Subcutaneous abdominal adipose tissue (tissue), 5 donors: ENCODE results near the gene PRIMA1.

Experiments
- H3K27ac ChIP-seq: one replicate; pipeline ENCODE4 v1.7.0; 2013; ENCODE audit warnings: low read depth, mild to moderate bottlenecking, inconsistent platforms, low read length, moderate library complexity
- H3K27me3 ChIP-seq, 5 donors: one replicate each; pipeline ENCODE4 v1.7.0; 2013; ENCODE audit warnings: low read length in 5 of 5, inconsistent platforms in 1 of 5; ENCODE audit not compliant: control insufficient read depth in 5 of 5, insufficient read depth in 4 of 5
- H3K36me3 ChIP-seq, 5 donors: one replicate each; pipeline ENCODE4 v1.7.0; 2013; ENCODE audit warnings: low read length in 5 of 5; ENCODE audit not compliant: control insufficient read depth in 5 of 5, insufficient read depth in 5 of 5
- H3K4me1 ChIP-seq, 5 donors: one replicate each; pipeline ENCODE4 v1.7.0; 2013; ENCODE audit warnings: low read length in 5 of 5, mild to moderate bottlenecking in 3 of 5, moderate library complexity in 1 of 5; ENCODE audit not compliant: control insufficient read depth in 5 of 5, insufficient read depth in 5 of 5
- H3K4me3 ChIP-seq, 5 donors: one replicate each; pipeline ENCODE4 v1.7.0; 2013; ENCODE audit warnings: low read length in 5 of 5, low read depth in 1 of 5
- H3K9ac ChIP-seq, 5 donors: one replicate each; pipeline ENCODE4 v1.7.0; 2013; ENCODE audit warnings: low read length in 5 of 5, mild to moderate bottlenecking in 4 of 5, moderate library complexity in 3 of 5
- H3K9me3 ChIP-seq, 5 donors: one replicate each; pipeline ENCODE4 v1.7.0; 2013; ENCODE audit warnings: low read length in 5 of 5; ENCODE audit not compliant: control insufficient read depth in 5 of 5
- donor health status: healthy.
- donor health status: healthy.
- donor health status: healthy.
- donor health status: healthy.
- donor health status: healthy.

PRIMA1 gene

DNA sequence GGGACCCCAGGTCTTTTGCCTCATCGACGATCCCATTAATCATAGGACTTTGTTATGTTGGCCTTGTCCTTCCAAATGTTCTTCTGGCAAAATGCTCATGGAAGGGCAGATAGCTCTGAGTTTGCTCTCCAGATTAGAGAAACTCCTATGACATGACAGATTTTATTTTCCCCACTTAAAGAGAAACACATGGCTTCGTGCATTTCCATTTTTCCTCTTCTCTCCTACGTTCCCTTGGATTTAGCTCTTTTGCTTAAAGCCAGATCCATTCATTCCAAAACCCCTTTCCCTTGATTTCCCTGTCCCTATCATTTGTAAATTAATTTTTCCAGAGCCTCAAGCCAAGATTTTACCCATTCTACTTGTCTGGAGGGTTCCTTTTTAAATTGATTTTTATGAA, 2.9 kb downstream of the PRIMA1 start:
- H3K4me1 ChIP-seq, result peaks cover 2 to 17% (median 14%) of the 10 kb centered on the region in 5 donors
- H3K4me3 ChIP-seq, result no peak overlapping the region
- H3K27me3 ChIP-seq, result peaks cover 3 to 25% (median 3%) of the 10 kb centered on the region in 5 donors
- H3K9me3 ChIP-seq, result no peaks in the 10 kb centered on the region
- H3K9ac ChIP-seq, result no peak overlapping the region
- no peaks in the 10 kb centered on the region for H3K36me3 ChIP-seq
- no peak overlapping the region for H3K27ac ChIP-seq

DNA sequence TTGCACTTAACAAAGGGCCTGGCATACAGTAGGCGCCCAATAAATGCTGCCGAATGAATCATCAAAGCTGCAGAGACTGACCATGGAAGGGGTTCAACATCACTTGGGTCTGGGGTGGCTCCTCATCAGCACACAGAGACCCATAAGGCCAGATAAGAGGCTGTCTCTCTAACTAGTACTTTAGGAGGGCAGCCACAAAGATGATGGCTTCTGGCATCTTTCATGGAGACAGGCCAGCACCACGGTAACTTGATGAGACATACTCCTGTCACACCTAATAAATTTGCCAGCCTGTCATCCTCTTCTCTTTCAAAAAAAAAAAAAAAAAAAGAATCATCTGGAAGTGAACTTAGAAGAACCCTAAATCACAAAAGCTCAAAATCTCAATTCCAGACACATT, 3.4 kb downstream of the PRIMA1 start:
- H3K4me3 ChIP-seq, result no peak overlapping the region
- H3K9ac ChIP-seq, result no peak overlapping the region
- H3K27me3 ChIP-seq, result peaks cover 3 to 20% (median 3%) of the 10 kb centered on the region in 5 donors
- H3K9me3 ChIP-seq, result no peaks in the 10 kb centered on the region
- no peaks in the 10 kb centered on the region for H3K36me3 ChIP-seq
- H3K4me1 ChIP-seq, result peaks cover 2 to 17% (median 14%) of the 10 kb centered on the region in 5 donors
- no peak overlapping the region for H3K27ac ChIP-seq

DNA sequence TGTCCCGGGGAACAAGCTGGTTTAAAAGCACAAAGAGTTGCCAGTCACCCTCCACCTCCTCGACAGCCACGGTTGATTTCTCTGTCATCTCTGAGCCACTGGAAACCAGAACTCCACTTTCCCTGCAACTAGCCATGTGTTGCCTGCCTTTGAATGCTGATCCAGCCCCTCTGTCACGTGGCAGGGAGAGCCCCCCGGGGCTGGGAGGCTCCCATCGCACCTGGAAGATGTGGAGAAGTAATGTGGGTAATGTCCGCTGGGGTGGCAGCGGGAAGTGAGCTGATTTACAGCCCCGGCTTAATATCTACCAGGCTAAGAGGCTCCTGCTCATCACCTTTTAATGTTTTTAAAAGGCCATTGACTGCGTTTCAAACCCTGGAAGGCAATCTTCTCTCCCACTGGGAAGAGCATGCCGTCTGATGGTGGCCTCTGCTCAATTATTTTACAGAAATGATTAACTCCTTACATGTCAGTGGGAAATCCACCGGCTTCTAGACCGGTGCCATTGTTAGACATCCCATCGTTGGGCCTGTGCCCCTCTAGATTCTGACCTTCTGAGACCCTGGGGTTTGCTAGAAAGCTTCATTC, 7.4 kb downstream of the PRIMA1 start:
- Histone ChIP-seq H3K27me3 (no peaks in the 10 kb centered on the region), H3K36me3 (no peaks in the 10 kb centered on the region), H3K9me3 (no peaks in the 10 kb centered on the region), H3K27ac (no peak overlapping the region), H3K4me1 (no peaks in the 10 kb centered on the region), H3K9ac (no peak overlapping the region), H3K4me3 (no peak overlapping the region)

DNA sequence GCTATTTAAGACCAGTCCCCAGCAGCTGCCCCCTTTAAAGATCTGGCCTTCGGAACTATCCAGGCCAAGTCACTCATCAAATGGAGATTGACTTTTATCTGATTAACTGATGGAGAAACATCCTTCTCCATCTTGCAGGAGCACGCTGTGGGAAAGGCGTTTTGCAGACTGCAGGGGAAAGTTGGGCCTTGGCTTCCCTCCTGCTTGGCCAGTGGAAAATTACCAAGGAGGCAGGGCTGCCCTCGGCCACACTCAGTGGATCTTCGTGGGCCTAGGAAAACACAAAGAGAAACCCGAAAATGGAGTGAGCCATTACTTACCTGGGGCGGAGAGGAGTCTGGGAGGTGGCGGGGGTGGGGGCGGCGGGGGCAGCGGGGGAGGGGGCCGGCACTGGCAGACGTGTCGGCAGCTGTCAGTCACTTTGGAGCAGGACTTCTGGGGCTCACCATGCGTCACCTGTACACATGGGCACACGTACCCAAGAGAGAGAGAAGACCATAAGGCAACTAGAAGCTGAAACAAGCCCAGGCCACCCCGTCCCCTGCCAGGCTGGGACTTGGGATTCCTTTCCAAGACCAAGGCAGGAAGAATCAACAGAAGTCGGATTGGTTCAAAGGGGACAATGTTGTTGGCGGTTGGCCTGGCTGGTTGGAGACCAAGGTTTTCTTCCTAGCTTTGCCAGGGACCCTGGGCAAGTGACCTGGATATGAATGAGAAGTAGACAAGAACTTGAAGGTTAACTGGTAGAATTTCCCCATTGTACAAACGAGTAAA, 9.2 kb downstream of the PRIMA1 start:
- Histone ChIP-seq H3K4me3 (no peak overlapping the region), H3K27ac (no peak overlapping the region), H3K9ac (no peak overlapping the region), H3K4me1 (no peaks in the 10 kb centered on the region), H3K36me3 (no peaks in the 10 kb centered on the region), H3K27me3 (no peaks in the 10 kb centered on the region), H3K9me3 (no peaks in the 10 kb centered on the region)

DNA sequence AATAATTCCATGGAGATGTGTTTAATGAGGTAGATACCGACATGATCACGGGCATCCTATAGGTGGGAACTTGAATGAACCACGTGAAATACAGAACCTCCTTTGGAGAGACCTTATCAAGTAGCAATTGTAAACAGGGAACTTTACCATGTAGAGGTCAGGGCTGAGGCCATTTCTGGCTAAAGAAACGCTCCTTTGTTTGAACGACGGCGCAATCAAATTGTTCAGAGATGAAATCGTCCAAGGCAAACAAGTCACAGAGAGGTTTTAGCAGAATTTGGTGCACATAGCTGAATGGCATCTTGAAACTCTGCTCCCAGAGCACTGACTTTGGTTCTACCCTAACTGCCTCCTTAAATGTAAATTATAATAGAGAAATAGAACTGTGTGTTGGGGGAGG, 9.8 kb downstream of the PRIMA1 start:
- Histone ChIP-seq H3K36me3 (no peaks in the 10 kb centered on the region), H3K4me1 (no peaks in the 10 kb centered on the region), H3K4me3 (no peak overlapping the region), H3K27ac (no peak overlapping the region), H3K9me3 (no peaks in the 10 kb centered on the region), H3K27me3 (no peaks in the 10 kb centered on the region), H3K9ac (no peak overlapping the region)

DNA sequence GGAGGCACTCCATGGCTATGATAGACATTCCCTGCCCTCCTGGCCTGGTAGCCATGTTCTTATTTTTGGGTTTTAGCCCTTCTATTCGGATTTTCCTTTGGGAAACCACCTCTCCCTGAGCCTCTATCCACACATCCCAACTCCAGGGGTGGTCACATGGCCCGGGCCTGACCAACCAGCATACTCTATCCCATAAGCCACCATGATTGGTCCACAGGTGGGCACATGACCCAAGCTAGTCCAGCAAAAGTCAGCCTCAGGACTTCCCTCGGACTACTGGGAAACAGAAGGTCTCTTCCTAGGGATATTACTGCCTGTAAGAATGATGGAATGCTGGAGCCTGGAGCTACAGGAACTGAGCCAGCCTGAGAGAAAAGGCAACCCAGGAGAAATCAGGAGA, 12.5 kb downstream of the PRIMA1 start:
- Histone ChIP-seq H3K4me1 (no peaks in the 10 kb centered on the region), H3K9ac (no peak overlapping the region), H3K27me3 (no peaks in the 10 kb centered on the region), H3K4me3 (no peak overlapping the region), H3K9me3 (peaks cover 0 to 9% (median 6%) of the 10 kb centered on the region in 5 donors), H3K36me3 (peaks cover 0 to 4% (median 0%) of the 10 kb centered on the region in 5 donors), H3K27ac (no peak overlapping the region)

DNA sequence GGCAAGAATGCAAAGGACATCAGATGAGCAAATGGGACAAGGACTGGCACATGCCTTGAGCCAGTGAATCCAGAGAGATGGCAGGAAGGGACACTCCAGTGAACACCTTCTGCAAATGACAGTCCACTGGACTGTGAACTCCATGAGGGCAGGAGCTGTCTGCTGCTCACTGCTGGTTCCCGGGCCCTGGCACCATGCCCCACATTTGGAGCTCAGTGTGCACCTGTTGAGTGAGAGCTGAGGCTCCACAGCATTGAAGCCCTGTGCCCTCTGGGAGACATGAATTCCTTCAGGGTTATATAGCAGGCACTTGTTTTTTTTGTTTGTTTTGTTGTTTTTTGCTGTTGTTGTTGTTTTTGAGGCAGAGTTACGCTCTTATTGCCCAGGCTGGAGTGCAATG, 13.1 kb downstream of the PRIMA1 start:
- peaks cover 0 to 9% (median 6%) of the 10 kb centered on the region in 5 donors for H3K9me3 ChIP-seq
- H3K27me3 ChIP-seq, result no peaks in the 10 kb centered on the region
- H3K4me1 ChIP-seq, result no peaks in the 10 kb centered on the region
- H3K9ac ChIP-seq, result no peak overlapping the region
- peaks cover 0 to 4% (median 0%) of the 10 kb centered on the region in 5 donors for H3K36me3 ChIP-seq
- no peak overlapping the region for H3K27ac ChIP-seq
- no peak overlapping the region for H3K4me3 ChIP-seq

DNA sequence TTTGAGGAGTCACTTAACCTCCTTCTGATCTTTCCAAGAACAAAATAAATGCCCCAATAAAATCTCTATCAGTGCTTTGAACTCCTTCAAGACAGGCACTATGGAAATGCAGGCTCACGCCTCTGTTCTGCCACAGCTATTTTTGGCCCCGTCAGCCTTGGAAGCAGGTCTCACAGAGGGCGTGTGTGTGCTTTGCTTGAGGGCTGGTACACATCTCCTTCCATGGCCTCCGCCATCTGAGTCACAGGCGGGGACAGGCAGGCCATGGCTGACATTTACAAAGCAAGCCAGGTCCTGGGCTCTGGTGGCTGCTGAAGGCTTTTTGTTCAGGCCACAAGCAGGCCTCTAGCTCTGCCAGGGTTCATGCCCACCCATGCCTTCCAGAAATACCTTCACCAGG, 16.0 kb downstream of the PRIMA1 start:
- H3K36me3 ChIP-seq, result peaks cover 0 to 4% (median 0%) of the 10 kb centered on the region in 5 donors
- peaks cover 0 to 9% (median 6%) of the 10 kb centered on the region in 5 donors for H3K9me3 ChIP-seq
- H3K4me1 ChIP-seq, result no peaks in the 10 kb centered on the region
- no peak overlapping the region for H3K27ac ChIP-seq
- no peak overlapping the region for H3K4me3 ChIP-seq
- no peak overlapping the region for H3K9ac ChIP-seq
- no peaks in the 10 kb centered on the region for H3K27me3 ChIP-seq

DNA sequence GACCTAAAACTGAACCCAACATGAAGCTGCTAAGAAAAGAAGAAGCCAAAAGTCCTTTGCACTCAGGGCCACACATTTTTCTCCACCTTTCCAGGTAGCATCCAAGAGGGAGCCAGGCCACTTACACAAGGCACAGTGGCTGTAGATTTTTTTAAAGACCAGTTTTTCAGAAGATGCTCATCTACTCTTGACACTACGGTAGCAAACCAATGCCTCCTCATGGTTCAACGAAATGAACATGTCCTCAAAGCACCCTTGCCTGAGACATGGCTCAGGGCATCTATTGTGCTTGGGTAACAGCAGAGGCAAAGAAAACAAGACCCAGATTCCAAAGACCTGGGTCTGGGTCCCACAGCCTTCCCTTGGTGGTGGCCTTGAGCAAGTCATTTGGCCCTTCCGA, 22.3 kb downstream of the PRIMA1 start:
- Histone ChIP-seq H3K9me3 (peaks cover 0 to 1% (median 0%) of the 10 kb centered on the region in 5 donors), H3K4me1 (peaks cover 0 to 20% (median 3%) of the 10 kb centered on the region in 5 donors), H3K36me3 (peaks cover 0 to 1% (median 0%) of the 10 kb centered on the region in 5 donors), H3K27ac (no peak overlapping the region), H3K9ac (no peak overlapping the region), H3K4me3 (no peak overlapping the region), H3K27me3 (peaks cover 0 to 5% (median 0%) of the 10 kb centered on the region in 5 donors)

DNA sequence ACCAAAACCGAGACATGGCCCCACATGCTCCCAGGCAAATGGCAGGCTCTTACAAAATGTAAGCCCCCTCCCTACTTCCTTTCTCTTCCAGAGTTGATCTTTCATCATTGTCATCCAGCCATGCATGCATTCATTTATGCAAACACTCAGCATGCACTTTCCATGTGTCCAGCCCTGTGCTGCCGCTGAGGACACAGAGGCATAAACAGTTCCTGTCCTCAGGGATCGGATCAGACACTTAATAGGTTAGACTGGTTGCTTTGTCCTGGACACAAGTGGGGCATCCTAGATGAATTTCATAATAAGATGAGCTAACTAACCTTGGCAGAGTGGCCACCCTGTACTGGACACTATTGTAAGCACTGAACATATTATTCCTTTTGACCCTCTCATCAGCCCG, 23.1 kb downstream of the PRIMA1 start:
- Histone ChIP-seq H3K4me1 (peaks cover 0 to 24% (median 5%) of the 10 kb centered on the region in 5 donors), H3K36me3 (no peaks in the 10 kb centered on the region), H3K9me3 (no peaks in the 10 kb centered on the region), H3K27me3 (peaks cover 0 to 5% (median 0%) of the 10 kb centered on the region in 5 donors), H3K9ac (no peak overlapping the region), H3K27ac (no peak overlapping the region), H3K4me3 (no peak overlapping the region)
